HG02571 (cell line): ENCODE data around the gene PDCD2L.
"Not testable (repeated sequence)": the region's sequence is repeated elsewhere in the genome, so short reads cannot be mapped to it uniquely, and the experiment has no call there.

Experiments used
- ATAC-seq: cut with Tn5 transposase; IDR thresholded peaks from one replicate; pipeline ENCODE4 v1.9.1; 2021; ENCODE audit warnings: mild to moderate bottlenecking, moderate library complexity; ENCODE audit not compliant: unreplicated experiment

PDCD2L gene

DNA sequence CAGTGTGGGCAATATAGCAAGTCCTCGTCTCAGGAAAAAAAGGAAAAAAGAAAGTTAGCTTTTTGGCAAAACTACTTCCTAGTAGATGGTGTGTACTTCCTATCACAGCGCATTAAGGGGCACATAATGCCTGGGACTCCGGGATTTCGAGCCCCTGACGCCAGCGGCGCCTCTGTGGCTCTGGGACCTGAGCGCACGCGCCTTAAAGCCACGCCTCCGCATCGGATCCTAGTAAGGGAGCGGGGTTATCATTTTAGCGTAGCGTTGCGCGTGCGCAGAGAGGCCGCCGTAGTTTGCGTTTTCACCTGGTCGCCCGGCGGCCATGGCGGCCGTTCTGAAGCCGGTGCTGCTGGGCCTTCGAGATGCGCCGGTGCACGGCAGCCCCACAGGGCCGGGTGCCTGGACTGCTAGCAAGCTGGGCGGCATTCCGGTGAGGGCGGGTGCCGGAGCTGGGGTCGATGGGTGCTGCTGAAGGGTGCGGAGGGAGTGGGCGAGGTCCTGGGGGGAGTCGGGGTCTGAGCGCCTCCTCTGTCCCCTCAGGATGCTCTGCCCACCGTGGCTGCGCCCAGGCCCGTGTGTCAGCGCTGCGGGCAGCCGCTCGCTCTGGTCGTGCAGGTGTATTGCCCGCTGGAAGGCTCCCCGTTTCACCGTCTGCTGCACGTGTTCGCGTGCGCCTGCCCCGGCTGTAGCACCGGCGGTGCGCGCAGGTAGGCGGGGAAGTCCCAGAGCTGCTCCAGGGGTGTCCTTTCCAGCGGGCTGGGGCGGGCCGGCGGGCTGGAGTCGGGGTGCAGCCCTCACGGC lies at the start of gene PDCD2L:
Gene PDCD2L, plus strand, starts transcription at position 291 of the 801 bp plus-strand sequence. Its CDS starts 32 bp downstream, at position 323.
- peak; percentile 79 for ATAC-seq

GRCh38 chr19:34355201-34355600 lies 49.0 kb upstream of the PDCD2L start:
- no peak for ATAC-seq

DNA sequence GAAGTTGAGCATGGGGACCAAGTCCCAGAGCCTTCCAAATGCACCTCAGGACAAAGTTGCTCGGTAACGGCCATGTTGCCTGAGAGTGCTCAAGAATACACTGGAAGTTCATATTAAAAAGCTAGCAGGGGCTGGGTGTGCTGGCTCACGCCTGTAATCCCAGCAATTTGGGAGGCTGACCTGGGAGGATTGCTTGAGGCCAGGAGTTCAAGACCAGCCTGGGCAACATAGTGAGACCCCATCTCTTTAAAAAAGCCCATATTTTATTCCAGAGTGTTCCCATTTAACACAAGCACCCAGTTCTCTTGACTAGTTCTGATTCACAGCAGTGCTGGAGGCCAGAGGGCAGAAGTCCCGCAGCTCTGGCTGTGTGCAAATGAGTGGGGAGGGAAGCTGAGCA lies 47.3 kb upstream of the PDCD2L start:
- ATAC-seq: no peak

DNA sequence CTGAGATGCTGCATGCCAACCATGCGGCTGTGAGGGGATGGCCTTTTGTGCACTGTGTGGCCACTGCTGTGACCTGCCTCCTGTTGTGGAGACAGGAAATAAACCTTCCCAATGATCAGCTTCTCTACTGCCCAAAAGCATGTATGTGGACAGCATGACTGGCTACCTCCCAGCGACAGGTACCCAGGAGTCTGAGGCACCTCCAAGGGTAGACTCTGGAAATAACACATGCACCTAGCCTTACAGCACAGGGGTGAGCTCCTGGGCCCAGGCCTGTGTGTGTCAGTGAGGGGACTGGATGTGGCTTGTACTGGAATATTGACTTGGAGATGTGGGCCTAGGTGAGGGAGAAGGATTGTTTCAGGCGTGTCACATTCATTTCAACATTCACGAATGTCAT lies 46.8 kb upstream of the PDCD2L start:
- no peak for ATAC-seq

DNA sequence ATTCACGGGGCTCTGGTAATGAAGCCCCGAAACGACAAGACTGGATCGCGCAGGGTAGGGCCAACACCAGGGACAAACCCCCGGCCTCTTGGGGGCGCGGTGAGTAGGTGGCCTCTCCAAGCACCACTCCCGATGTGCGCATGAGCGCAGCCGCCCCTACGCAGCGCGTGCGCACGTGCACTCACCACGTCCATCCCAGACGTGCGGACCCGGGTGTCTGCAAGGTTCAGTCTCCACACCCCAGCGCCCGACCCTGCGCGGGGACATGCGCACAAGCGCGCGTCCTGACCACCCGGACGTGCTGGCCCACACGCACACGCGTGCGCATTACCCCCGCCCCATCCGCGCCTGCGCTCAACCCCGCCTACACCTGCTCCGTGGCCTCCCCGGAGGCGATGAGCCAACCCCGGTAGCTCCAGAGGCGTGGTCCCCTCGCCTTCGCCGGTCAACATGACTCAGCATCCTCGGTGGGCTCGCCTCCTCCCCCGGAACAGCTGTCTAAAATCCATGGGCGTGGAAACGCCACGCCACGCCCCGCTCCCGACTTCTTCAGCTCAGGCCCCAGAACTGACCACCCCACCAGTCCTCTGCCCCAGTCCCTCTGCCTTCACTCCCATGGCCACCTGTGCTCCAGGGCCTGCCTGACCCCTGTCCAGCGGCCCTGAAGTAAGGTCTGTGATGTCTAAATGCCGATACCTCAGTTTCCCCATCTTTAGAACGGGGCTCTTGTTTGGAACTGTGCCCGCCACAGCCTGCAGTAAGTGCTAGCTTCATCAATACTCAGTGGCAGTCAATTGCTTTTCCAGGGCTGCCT lies 44.9 kb upstream of the PDCD2L start:
- peak; percentile 87 for ATAC-seq

DNA sequence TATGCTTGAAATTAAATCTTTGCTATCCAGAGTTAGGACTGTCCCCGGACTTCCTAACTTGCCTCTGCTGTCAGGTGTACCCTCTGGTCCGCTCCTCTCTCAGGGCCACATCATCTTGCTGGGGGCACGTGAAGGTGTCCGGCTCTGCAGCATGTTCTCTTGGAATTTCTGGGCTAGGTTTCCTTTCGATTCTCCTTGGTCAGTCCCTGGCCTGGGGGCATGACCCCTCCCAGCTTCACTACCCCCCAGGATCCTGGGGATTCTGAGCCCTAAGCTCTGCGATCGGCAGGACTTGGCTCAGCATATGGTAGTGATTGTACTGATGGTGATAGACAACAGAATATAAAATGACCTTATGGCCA lies 44.3 kb upstream of the PDCD2L start:
- no peak for ATAC-seq

DNA sequence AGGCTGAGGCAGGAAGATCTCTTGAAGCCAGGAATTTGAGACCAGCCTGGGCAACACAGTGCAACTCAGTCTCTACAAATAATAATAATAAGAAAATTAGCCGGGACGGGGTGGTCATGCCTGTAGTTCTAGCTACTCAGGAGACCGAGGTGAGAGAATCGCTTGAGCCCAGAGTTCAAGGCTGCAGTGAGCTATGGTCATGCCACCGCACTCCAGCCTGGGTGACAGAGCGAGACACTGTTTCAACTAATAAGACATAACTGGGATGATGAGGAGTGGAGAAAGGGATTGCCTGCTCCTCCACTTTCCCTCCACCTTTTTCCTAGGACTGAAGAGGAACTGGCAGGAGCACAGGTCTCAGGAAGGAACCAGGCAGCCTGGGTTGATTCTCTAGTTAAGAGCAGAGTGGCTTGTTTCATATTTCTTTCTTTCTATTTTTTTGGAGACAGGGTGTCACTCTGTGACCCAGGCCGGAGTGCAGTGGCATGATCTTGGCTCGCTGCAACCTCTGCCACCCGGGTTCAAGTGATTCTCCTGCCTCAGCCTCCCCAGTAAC lies 43.8 kb upstream of the PDCD2L start:
- no peak for ATAC-seq

DNA sequence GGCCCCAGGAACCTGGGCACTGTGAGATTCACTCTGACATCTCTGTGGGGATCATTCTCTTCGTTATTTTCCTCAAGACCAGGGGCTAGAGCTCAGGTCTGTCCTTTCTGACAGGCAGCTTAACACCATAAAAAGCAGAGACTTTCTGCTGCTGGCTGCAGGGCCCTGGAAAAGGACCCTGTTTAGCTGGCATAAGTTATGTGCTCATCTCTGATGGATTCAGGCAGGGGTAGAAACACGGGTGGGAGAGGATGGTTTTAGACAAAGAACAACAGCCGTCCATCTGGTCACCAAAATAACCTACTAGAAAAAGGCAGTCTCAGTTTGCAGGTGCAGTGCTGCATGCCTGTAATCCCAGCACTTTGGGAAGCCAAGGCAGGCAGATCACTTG lies 41.5 kb upstream of the PDCD2L start:
- ATAC-seq: no peak

- no peak for ATAC-seq
These were observed 41.1 kb upstream of the PDCD2L start for GRCh38 chr19:34363094-34363493.

GRCh38 chr19:34363930-34364329 lies 40.3 kb upstream of the PDCD2L start:
- ATAC-seq: no peak

DNA sequence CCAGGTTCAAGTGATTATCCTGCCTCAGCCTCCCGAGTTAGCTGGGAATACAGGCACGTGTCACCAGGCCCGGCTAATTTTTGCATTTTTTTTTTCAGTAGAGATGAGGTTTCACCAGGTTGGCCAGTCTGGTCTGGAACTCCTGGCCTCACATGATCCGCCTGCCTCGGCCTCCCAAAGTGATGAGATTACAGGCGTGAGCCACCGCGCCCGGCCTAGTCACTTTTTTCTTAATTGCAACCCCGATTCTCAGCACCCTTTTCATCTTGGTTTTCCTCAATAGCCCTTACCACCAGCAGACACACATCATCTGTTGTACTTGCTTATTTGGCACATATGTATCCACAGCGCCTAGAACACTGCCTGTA lies 39.8 kb upstream of the PDCD2L start:
- ATAC-seq: no peak

DNA sequence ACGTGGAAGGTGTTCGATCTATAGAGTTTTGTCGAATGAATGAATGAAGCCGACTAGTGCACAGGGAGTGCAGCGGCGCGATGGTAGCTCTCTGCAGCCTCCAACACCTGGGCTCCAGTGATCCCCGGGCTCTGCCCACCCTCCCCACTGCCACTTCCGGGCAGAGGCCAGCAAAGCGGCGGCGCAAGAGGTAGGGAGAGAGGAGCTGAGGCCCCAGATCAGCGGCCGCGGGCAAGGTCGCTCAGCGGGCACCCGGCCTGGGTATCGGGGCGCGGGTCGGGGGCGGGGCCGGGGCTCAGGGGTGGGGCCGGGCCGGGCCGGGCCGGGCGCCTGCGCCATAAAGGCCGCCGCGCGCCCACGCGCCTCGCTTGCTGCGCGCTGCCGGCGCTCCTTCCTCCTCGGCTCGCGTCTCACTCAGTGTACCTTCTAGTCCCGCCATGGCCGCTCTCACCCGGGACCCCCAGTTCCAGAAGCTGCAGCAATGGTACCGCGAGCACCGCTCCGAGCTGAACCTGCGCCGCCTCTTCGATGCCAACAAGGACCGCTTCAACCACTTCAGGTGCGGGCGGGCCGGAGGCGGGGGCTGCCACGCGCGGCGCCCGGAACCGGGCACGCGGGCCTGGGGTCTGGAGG lies 39.3 kb upstream of the PDCD2L start, which contains the start of gene GPI:
Gene GPI, plus strand, starts transcription at position 367 of the 633 bp plus-strand sequence. Its CDS starts 71 bp downstream, at position 438.
- peak; percentile 67 for ATAC-seq

GRCh38 chr19:34365463-34366401 lies 38.5 kb upstream of the PDCD2L start:
- no peak for ATAC-seq

- ATAC-seq: no peak
These were observed 37.2 kb upstream of the PDCD2L start for GRCh38 chr19:34366738-34367623.

GRCh38 chr19:34367624-34367957 lies 36.6 kb upstream of the PDCD2L start:
- no peak for ATAC-seq

- ATAC-seq: no peak
These were observed 35.9 kb upstream of the PDCD2L start for GRCh38 chr19:34368338-34368737.

- ATAC-seq: not testable (repeated sequence)
These were observed 35.0 kb upstream of the PDCD2L start for GRCh38 chr19:34369166-34369565.

DNA sequence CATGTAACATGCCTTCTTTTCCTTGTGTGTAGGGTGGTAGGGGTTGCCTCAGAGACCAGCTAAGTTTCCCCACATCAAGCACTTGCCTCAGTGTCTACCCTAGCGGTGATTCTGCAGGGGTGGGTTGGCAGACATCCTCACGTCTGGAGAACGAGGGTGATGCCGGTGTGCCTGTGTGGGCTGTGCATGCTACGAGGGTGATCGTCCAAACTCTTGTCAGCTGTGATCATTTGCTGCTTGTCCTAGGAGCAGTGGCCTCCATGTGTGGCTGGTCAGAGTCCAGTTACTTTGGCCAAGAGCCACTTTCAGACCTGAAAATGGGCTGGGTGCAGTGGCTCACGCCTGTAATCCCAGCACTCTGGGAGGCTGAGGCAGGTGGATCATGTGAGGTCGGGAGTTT lies 34.1 kb upstream of the PDCD2L start:
- no peak for ATAC-seq

DNA sequence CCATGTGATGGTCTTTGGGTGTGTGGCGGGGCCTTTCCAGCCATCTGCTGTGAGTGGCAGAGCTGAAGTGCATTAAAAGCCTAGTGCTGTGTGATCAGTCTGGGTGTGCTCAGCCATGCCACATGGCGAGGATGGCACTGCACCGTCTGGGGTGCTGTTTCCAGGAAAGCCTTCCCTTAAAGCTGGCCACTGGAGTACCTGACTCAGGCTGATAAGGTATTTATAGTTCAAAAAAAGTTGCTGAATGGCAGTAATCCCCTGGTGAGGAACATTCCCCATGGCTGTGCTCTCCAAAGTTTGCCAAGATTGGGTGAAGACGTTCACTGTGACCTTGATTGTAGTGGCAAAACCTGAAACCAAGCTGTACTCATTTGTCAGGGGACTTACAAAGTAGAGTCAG lies 33.2 kb upstream of the PDCD2L start:
- no peak for ATAC-seq
